OCI-LY1 (cell line): ENCODE measurements around the gene FKBP1A.

Source experiments
- CTCF ChIP-seq: fragments of 200-600 bp; sonication (generic), shearing (Covaris generic); IDR thresholded peaks from 2 replicates; pipeline ENCODE4 v1.5.1; 2017; ENCODE audit warnings: mild to moderate bottlenecking, antibody characterized with exemption, low read length, moderate library complexity, mixed read lengths
- EZH2 ChIP-seq: fragments of 200-600 bp; sonication (generic), shearing (Covaris generic); IDR thresholded peaks from 2 replicates; pipeline ENCODE4 v1.8.0; 2017; ENCODE audit warnings: borderline replicate concordance, mixed run types, mild to moderate bottlenecking, antibody characterized with exemption, low read length, moderate library complexity, mixed read lengths

GRCh38 chr20:1401451-1401907 is 8.6 kb upstream of the FKBP1A start:
- TF ChIP-seq CTCF = no peak
- no peak for TF ChIP-seq EZH2
